Measurements from ENCODE around the gene CCDC85B.

CCDC85B gene

GRCh38 chr11:65921033-65921555 is 30.6 kb downstream of the CCDC85B start:
- Histone ChIP-seq H3K9ac (ENCODE audit: insufficient read length) (no peak overlapping the region), H3K36me3 (ENCODE audit: insufficient read depth, low read length) (no peaks in the 10 kb centered on the region; the same call in 1 of the 2 replicates), H3K9me3 (ENCODE audit: low read depth, low read length) (no peaks in the 10 kb centered on the region), H3K4me3 (no peak overlapping the region), H3K27ac (no peak overlapping the region)
- TF ChIP-seq EZH2 (IDR thresholded peaks at IDR 0.05): no peak
- no peak for TF ChIP-seq FOXP2 (optimal IDR thresholded peaks at IDR 0.05; ENCODE audit: control extremely low read depth, extremely low read length, insufficient read depth)
- no peak for TF ChIP-seq POLR2AphosphoS5 (IDR thresholded peaks at IDR 0.05; ENCODE audit: borderline replicate concordance, low read depth, low read length)
- no peak for DNase-seq (ENCODE audit: low read depth, low spot score)

- DNase-seq (ENCODE audit: low read depth, low spot score): no peak
- no peaks in the 10 kb centered on the region; the same call in 1 of the 2 replicates for H3K36me3 ChIP-seq (ENCODE audit: insufficient read depth, low read length)
- no peak overlapping the region for H3K27ac ChIP-seq
- H3K4me3 ChIP-seq: no peak overlapping the region
- H3K9me3 ChIP-seq (ENCODE audit: low read depth, low read length): no peaks in the 10 kb centered on the region
- TF ChIP-seq FOXP2 (optimal IDR thresholded peaks at IDR 0.05; ENCODE audit: control extremely low read depth, extremely low read length, insufficient read depth) (no peak), EZH2 (IDR thresholded peaks at IDR 0.05) (no peak), POLR2AphosphoS5 (IDR thresholded peaks at IDR 0.05; ENCODE audit: borderline replicate concordance, low read depth, low read length) (no peak)
- H3K9ac ChIP-seq (ENCODE audit: insufficient read length): no peak overlapping the region
These were observed 31.4 kb downstream of the CCDC85B start for GRCh38 chr11:65921876-65922275.

DNA sequence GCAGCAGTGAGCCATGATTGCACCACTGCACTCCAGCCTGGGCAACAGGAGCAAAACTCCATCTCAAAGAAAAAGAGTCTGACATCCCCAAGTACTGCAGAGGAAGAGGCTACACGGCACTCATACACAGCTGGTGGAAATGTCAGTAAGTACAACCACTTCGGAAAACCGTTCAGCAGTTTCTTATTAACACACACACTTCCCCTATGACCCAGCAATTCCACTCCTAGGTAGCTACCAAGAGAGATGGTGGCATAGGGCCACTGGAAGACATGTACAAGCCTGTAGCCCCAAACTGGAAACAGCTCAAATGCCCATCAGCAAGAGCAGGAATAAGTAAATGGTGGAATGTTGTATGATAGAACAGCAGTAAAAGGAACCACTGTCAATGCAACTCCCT is 32.1 kb downstream of the CCDC85B start:
- H3K36me3 ChIP-seq (ENCODE audit: insufficient read depth, low read length): no peaks in the 10 kb centered on the region; the same call in 1 of the 2 replicates
- no peak for DNase-seq (ENCODE audit: low read depth, low spot score)
- H3K4me3 ChIP-seq: no peak overlapping the region
- H3K9ac ChIP-seq (ENCODE audit: insufficient read length): no peak overlapping the region
- H3K9me3 ChIP-seq (ENCODE audit: low read depth, low read length): no peaks in the 10 kb centered on the region
- H3K27ac ChIP-seq: no peak overlapping the region
- no peak for TF ChIP-seq EZH2 (IDR thresholded peaks at IDR 0.05)
- no peak for TF ChIP-seq FOXP2 (optimal IDR thresholded peaks at IDR 0.05; ENCODE audit: control extremely low read depth, extremely low read length, insufficient read depth)
- TF ChIP-seq POLR2AphosphoS5 (IDR thresholded peaks at IDR 0.05; ENCODE audit: borderline replicate concordance, low read depth, low read length): no peak

- no peak overlapping the region for H3K27ac ChIP-seq
- H3K9me3 ChIP-seq (ENCODE audit: low read depth, low read length): no peaks in the 10 kb centered on the region
- no peak overlapping the region for H3K4me3 ChIP-seq
- DNase-seq (ENCODE audit: low read depth, low spot score): no peak
- no peak overlapping the region for H3K9ac ChIP-seq (ENCODE audit: insufficient read length)
- TF ChIP-seq FOXP2 (optimal IDR thresholded peaks at IDR 0.05; ENCODE audit: control extremely low read depth, extremely low read length, insufficient read depth) (no peak), POLR2AphosphoS5 (IDR thresholded peaks at IDR 0.05; ENCODE audit: borderline replicate concordance, low read depth, low read length) (no peak)
- H3K36me3 ChIP-seq (ENCODE audit: insufficient read depth, low read length): no peaks in the 10 kb centered on the region; the same call in 1 of the 2 replicates
These were observed 34.9 kb downstream of the CCDC85B start for GRCh38 chr11:65925397-65925796.

- Histone ChIP-seq H3K36me3 (ENCODE audit: insufficient read depth, low read length) (no peaks in the 10 kb centered on the region), H3K27ac (no peak overlapping the region), H3K4me3 (no peak overlapping the region), H3K9ac (ENCODE audit: insufficient read length) (no peak overlapping the region), H3K9me3 (ENCODE audit: low read depth, low read length) (no peaks in the 10 kb centered on the region)
- TF ChIP-seq FOXP2 (optimal IDR thresholded peaks at IDR 0.05; ENCODE audit: control extremely low read depth, extremely low read length, insufficient read depth) (no peak), EZH2 (IDR thresholded peaks at IDR 0.05) (no peak), POLR2AphosphoS5 (IDR thresholded peaks at IDR 0.05; ENCODE audit: borderline replicate concordance, low read depth, low read length) (no peak)
- no peak for DNase-seq (ENCODE audit: low read depth, low spot score)
These were observed 37.5 kb downstream of the CCDC85B start for GRCh38 chr11:65927904-65928397.

DNA sequence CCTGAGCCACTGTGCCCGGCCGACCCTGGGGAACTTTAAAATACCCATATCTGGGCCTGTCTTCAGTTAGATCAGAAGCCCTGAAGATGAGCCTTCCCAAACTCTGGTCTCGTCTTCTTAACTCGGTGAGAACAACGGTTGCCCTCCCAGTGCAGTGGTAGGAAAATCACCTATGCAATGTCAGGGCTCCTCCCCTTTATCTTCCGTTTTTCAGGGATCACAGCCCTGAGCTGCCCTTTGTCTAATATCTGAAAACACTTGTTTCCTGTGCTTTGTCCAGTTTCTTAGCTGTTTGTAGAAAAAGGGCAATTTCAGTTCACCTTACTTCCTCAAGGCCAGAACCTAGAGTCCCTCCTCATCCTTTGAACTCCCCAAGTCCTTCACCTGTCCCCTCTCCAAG is 38.2 kb downstream of the CCDC85B start:
- TF ChIP-seq POLR2AphosphoS5 (IDR thresholded peaks at IDR 0.05; ENCODE audit: borderline replicate concordance, low read depth, low read length) (no peak), EZH2 (IDR thresholded peaks at IDR 0.05) (no peak)
- Histone ChIP-seq H3K36me3 (ENCODE audit: insufficient read depth, low read length) (no peaks in the 10 kb centered on the region), H3K4me3 (no peak overlapping the region), H3K9me3 (ENCODE audit: low read depth, low read length) (no peaks in the 10 kb centered on the region), H3K27ac (no peak overlapping the region), H3K9ac (ENCODE audit: insufficient read length) (no peak overlapping the region)
- no peak for DNase-seq (ENCODE audit: low read depth, low spot score)

DNA sequence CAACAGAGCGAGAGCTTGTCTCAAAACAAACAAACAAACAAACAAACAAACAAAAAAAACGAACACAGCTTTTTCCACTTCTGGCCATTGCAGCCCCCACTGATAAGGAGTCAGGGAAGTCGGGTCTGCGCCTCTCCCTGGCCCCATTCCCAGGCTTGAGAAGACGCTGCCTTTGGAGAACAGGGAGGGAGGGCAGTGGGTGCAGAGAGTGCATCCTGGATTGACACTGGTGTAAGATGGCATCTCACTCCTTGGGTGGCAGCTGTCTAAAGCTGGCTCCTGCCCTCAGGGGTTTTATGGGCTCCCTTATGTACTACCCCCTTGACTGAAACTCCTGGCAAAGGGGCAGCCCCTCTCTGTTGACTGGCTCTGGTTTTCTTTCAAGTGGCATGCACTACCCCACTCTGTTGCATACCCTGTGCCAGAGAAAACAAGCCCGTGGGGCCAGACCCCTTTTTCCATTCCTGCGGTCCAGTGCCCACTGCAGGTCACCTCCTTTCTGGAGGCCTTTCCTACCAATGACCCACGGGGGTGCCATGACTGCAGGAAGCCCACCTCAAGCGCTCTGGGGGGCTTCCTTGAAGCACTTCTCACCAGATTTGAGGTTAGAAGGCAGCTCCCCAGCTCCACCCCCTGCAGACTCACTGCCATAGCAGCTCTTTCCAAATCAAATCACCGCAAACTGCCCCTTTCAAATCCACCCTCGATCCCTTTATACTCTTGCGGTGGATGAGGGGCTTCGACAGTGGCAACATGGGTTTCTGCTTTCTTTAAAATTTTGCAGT is 41.5 kb downstream of the CCDC85B start:
- H3K9ac ChIP-seq (ENCODE audit: insufficient read length): no peak overlapping the region
- H3K4me3 ChIP-seq: no peak overlapping the region
- H3K36me3 ChIP-seq (ENCODE audit: insufficient read depth, low read length): no peaks in the 10 kb centered on the region
- no peak for DNase-seq (ENCODE audit: low read depth, low spot score)
- no peak overlapping the region for H3K27ac ChIP-seq
- H3K9me3 ChIP-seq (ENCODE audit: low read depth, low read length): no peaks in the 10 kb centered on the region
- TF ChIP-seq EZH2 (IDR thresholded peaks at IDR 0.05) (no peak), POLR2AphosphoS5 (IDR thresholded peaks at IDR 0.05; ENCODE audit: borderline replicate concordance, low read depth, low read length) (no peak), FOXP2 (optimal IDR thresholded peaks at IDR 0.05; ENCODE audit: control extremely low read depth, extremely low read length, insufficient read depth) (no peak)

- Histone ChIP-seq H3K9me3 (ENCODE audit: low read depth, low read length) (no peaks in the 10 kb centered on the region), H3K4me3 (no peak overlapping the region), H3K36me3 (ENCODE audit: insufficient read depth, low read length) (no peaks in the 10 kb centered on the region), H3K27ac (no peak overlapping the region), H3K9ac (ENCODE audit: insufficient read length) (no peak overlapping the region)
- no peak for DNase-seq (ENCODE audit: low read depth, low spot score)
- no peak for TF ChIP-seq POLR2AphosphoS5 (IDR thresholded peaks at IDR 0.05; ENCODE audit: borderline replicate concordance, low read depth, low read length)
- TF ChIP-seq FOXP2 (optimal IDR thresholded peaks at IDR 0.05; ENCODE audit: control extremely low read depth, extremely low read length, insufficient read depth): no peak
- TF ChIP-seq EZH2 (IDR thresholded peaks at IDR 0.05): no peak
These were observed 42.1 kb downstream of the CCDC85B start for GRCh38 chr11:65932558-65932919.

Measured in SK-N-MC (cell line).